Endothelial cell of umbilical vein (primary cell): Measurements from ENCODE around the gene HAPLN1. TPM values are rescaled to one million over a fixed set of nuclear protein-coding genes. Genes with fewer than 3 reads are reported as not detected.

Experiments used
- BruUV-seq: library from RNA; stranded (reverse); fragments of 400-500 nt; replicated peaks from 2 replicates; lab custom pipeline; 2021; lab: Mats Ljungman, UMichigan
- CTCF ChIA-PET: fragments of 300-600, 350-600 bp; sonication (Branson Sonifier 250); formaldehyde crosslinking; loops from one replicate; lab custom pipeline; 2021; ENCODE audit warnings: antibody characterized with exemption, inconsistent platforms; lab: Charles Lee
- POLR2A ChIA-PET: fragments of 300-600, 350-600 bp; sonication (Branson Sonifier 250); formaldehyde crosslinking; loops from one replicate; lab custom pipeline; 2021; ENCODE audit warnings: antibody characterized with exemption, inconsistent platforms; lab: Charles Lee
- DNase-seq: peaks from one replicate; pipeline ENCODE4 v3.0.0-alpha.2; 2011; ENCODE audit warnings: low read depth, low spot score
- FAIRE-seq: peaks from 2 replicates; lab custom pipeline; 2011; peaks lifted over from hg19 to GRCh38; lab: Jason Lieb, UNC
- H2AFZ ChIP-seq: 2 replicates; pipeline ENCODE4 v1.6.0; 2012; ENCODE audit warnings: low read depth, low read length, control low read depth, inconsistent platforms
- H3K27ac ChIP-seq: 2 replicates; pipeline ENCODE4 v1.5.1; 2011; ENCODE audit warnings: low read depth, mild to moderate bottlenecking, control low read depth, low read length, moderate library complexity; ENCODE audit not compliant: insufficient read depth
- H3K27me3 ChIP-seq, 2 experiments: 2 replicates each; pipeline versions ENCODE4 v1.6.0 to v1.6.1; 2011; ENCODE audit warnings: low read length in 2 of 2, mixed read lengths in 1 of 2; ENCODE audit not compliant: control insufficient read depth in 2 of 2, insufficient read depth in 2 of 2
- H3K36me3 ChIP-seq, 2 experiments: 2 replicates in 1 of 2; 3 replicates in 1 of 2; pipeline ENCODE4 v1.5.1; 2011; ENCODE audit warnings: low read length in 2 of 2, mild to moderate bottlenecking in 1 of 2, moderate library complexity in 1 of 2; ENCODE audit not compliant: control insufficient read depth in 2 of 2, insufficient read depth in 2 of 2; ENCODE audit errors: extremely low read depth in 1 of 2
- H3K4me1 ChIP-seq: 3 replicates; pipeline ENCODE4 v1.5.1; 2011; ENCODE audit warnings: mild to moderate bottlenecking, low read length; ENCODE audit not compliant: control insufficient read depth, insufficient read depth; ENCODE audit errors: extremely low read depth
- H3K4me2 ChIP-seq: 2 replicates; pipeline ENCODE4 v1.6.1; 2011; ENCODE audit warnings: low read length, control low read depth, mixed read lengths; ENCODE audit not compliant: insufficient read depth
- H3K4me3 ChIP-seq, 3 experiments: fragments of 200-600 bp in 1 of 3; sonication (generic), shearing (Covaris generic) in 1 of 3; replicated peaks in 1 of 3; 2 replicates each; pipeline ENCODE4 v1.5.1; 2011 to 2016; ENCODE audit warnings: control low read depth in 3 of 3, low read length in 3 of 3, mild to moderate bottlenecking in 2 of 3, inconsistent platforms in 1 of 3, low read depth in 1 of 3, moderate library complexity in 1 of 3; ENCODE audit not compliant: insufficient read depth in 1 of 3
- H3K79me2 ChIP-seq: 2 replicates; pipeline ENCODE4 v1.6.0; 2012; ENCODE audit warnings: low read length, inconsistent platforms; ENCODE audit not compliant: control insufficient read depth, insufficient read depth
- H3K9ac ChIP-seq: replicated peaks from 2 replicates; pipeline ENCODE3; 2011; ENCODE audit warnings: low read length, control low read depth; ENCODE audit not compliant: insufficient read depth; ENCODE audit errors: extremely low read depth
- H3K9me1 ChIP-seq: replicated peaks from 3 replicates; pipeline ENCODE4 v1.6.0; 2011; ENCODE audit warnings: mild to moderate bottlenecking, low read length; ENCODE audit not compliant: control insufficient read depth, insufficient read depth; ENCODE audit errors: extremely low read depth
- H3K9me3 ChIP-seq: replicated peaks from 2 replicates; pipeline ENCODE4 v1.5.1; 2012; ENCODE audit warnings: low read length, inconsistent platforms; ENCODE audit not compliant: control insufficient read depth, insufficient read depth
- H4K20me1 ChIP-seq: replicated peaks from 2 replicates; pipeline ENCODE3; 2011; ENCODE audit warnings: mild to moderate bottlenecking, low read length; ENCODE audit not compliant: control insufficient read depth, insufficient read depth; ENCODE audit errors: extremely low read depth
- CTCF ChIP-seq, 2 donors: IDR thresholded peaks; 1 replicate in 1 of 2; 2 replicates in 1 of 2; pipeline ENCODE4 v1.5.1; 2011; ENCODE audit warnings: low read length in 2 of 2, mild to moderate bottlenecking in 2 of 2, moderate library complexity in 2 of 2, control low read depth in 1 of 2, inconsistent platforms in 1 of 2, low read depth in 1 of 2; ENCODE audit not compliant: insufficient read depth in 1 of 2; ENCODE audit errors: extremely low read depth in 1 of 2
- EZH2 ChIP-seq: IDR thresholded peaks from 2 replicates; pipeline ENCODE4 v1.6.1; 2012; ENCODE audit warnings: borderline replicate concordance, low read depth, mild to moderate bottlenecking, moderate library complexity, low read length, inconsistent platforms; ENCODE audit not compliant: severe bottlenecking
- FOS ChIP-seq: IDR thresholded peaks from 2 replicates; pipeline ENCODE4 v1.6.1; 2011; ENCODE audit warnings: mild to moderate bottlenecking, low read length, moderate library complexity, borderline replicate concordance; ENCODE audit not compliant: insufficient read depth
- GATA2 ChIP-seq: IDR thresholded peaks from 2 replicates; pipeline ENCODE4 v1.7.0; 2011; ENCODE audit warnings: low read depth, mild to moderate bottlenecking, moderate library complexity, mixed read lengths, low read length; ENCODE audit not compliant: insufficient read length, insufficient read depth
- JUN ChIP-seq: IDR thresholded peaks from 2 replicates; pipeline ENCODE4 v1.6.1; 2011; ENCODE audit warnings: borderline replicate concordance, low read depth; ENCODE audit not compliant: insufficient read length, insufficient read depth
- MAX ChIP-seq: IDR thresholded peaks from 2 replicates; pipeline ENCODE4 v1.6.1; 2011; ENCODE audit not compliant: insufficient read depth, insufficient read length
- MYC ChIP-seq: IDR thresholded peaks from one replicate; pipeline ENCODE4 v1.6.1; 2011; ENCODE audit warnings: mild to moderate bottlenecking, low read depth, low read length
- POLR2A ChIP-seq: IDR thresholded peaks from 2 replicates; pipeline ENCODE4 v1.6.1; 2012; ENCODE audit warnings: low read depth, mild to moderate bottlenecking, control low read depth, low read length
- POLR2AphosphoS5 ChIP-seq: IDR thresholded peaks from 2 replicates; pipeline ENCODE4 v1.6.1; 2012; ENCODE audit warnings: low read depth, mild to moderate bottlenecking, control low read depth, low read length, moderate library complexity; ENCODE audit not compliant: insufficient read depth
- dilution Hi-C: fragments of 300-500 bp; cut with MboI; formaldehyde crosslinking; loops from one replicate; pipeline ENCODE4 v1.15.0; 2019; ENCODE audit warnings: low sequenced_read_pairs; ENCODE audit not compliant: extremely low pct_ligation_motif_present
- intact Hi-C: fragments of 100-400 bp; cut with micrococcal nuclease; formaldehyde crosslinking; loops from one replicate; pipeline ENCODE4 v1.10.0; 2022
- polyA plus RNA-seq, 4 experiments: library from polyadenylated mRNA; depleted of rRNA in 3 of 4; stranded (reverse) in 3 of 4; unstranded in 1 of 4; fragments of >200 nt; gene quantifications; 2 replicates each; pipeline versions ENCODE4 v1.2.1 to v1.2.3, GENCODE V29; 2011 to 2012; ENCODE audit warnings: missing spikeins in 1 of 4
- total RNA-seq: library from RNA; stranded (reverse); gene quantifications from 2 replicates; pipeline ENCODE4 v1.2.3, GENCODE V29; 2021

Gene HAPLN1
- total and polyA plus RNA-seq, 2 donors (not counting 3 experiments of a cell fraction or from before 2014, with no cell fraction given), result 0.04 TPM; not detected in 1

GRCh38 chr5:83752700-83753099, 32.0 kb upstream of the HAPLN1 start:
- intact Hi-C loops, result no loop called here
- H2AFZ ChIP-seq, result no peak overlapping the region
- no peak overlapping the region for H3K9ac ChIP-seq
- FAIRE-seq (no peak), DNase-seq (no peak)
- H4K20me1 ChIP-seq, result no peaks in the 10 kb centered on the region
- H3K9me3 ChIP-seq, result no peaks in the 10 kb centered on the region
- ChIA-PET POLR2A (no interaction called here), CTCF (interaction anchor here (1.2 kb wide), 1 partner anchor 8 kb away, joined by 4 read pairs; no protein-coding TSS in a partner anchor)
- H3K4me1 ChIP-seq, result no peaks in the 10 kb centered on the region
- no peaks in the 10 kb centered on the region for H3K79me2 ChIP-seq
- H3K36me3 ChIP-seq, result no peaks in the 10 kb centered on the region
- no peak overlapping the region for H3K4me2 ChIP-seq
- H3K4me3 ChIP-seq, result no peak overlapping the region
- TF ChIP-seq MAX, result no peak
- dilution Hi-C loops, result no loop called here
- H3K27ac ChIP-seq, result no peak overlapping the region
- H3K27me3 ChIP-seq, result peaks cover 0 to 2% of the 10 kb centered on the region in 2 experiments
- no TSS peak for BruUV-seq
- H3K9me1 ChIP-seq, result no peaks in the 10 kb centered on the region

- Histone ChIP-seq H3K9me1 (no peaks in the 10 kb centered on the region), H3K4me2 (no peak overlapping the region), H3K27ac (no peak overlapping the region), H3K9ac (no peak overlapping the region), H3K9me3 (no peaks in the 10 kb centered on the region), H3K36me3 (no peaks in the 10 kb centered on the region), H3K79me2 (no peaks in the 10 kb centered on the region), H4K20me1 (no peaks in the 10 kb centered on the region), H3K27me3 (peaks cover 0 to 2% of the 10 kb centered on the region in 2 experiments), H3K4me3 (no peak overlapping the region), H2AFZ (no peak overlapping the region), H3K4me1 (no peaks in the 10 kb centered on the region)
- TF ChIP-seq JUN (no peak), POLR2A (no peak), CTCF (IDR thresholded peaks at IDR 0.05; ENCODE audit: extremely low read depth in 1 of 2, insufficient read depth in 1 of 2, low read depth in 1 of 2, low read length in 2 of 2) (no peak), POLR2AphosphoS5 (no peak), EZH2 (no peak), MAX (no peak), MYC (no peak), FOS (no peak), GATA2 (no peak)
- FAIRE-seq, result no peak
- ChIA-PET POLR2A (no interaction called here), CTCF (no interaction called here)
- intact Hi-C loops (no loop called here), dilution Hi-C loops (no loop called here)
- no peak for DNase-seq
- no TSS peak for BruUV-seq
These were observed 30.5 kb upstream of the HAPLN1 start for GRCh38 chr5:83751201-83751600.
